ENCODE results near the gene FCHSD1.

The FCHSD1 gene

GRCh38 chr5:141672841-141673813 is 21.9 kb upstream of the FCHSD1 start:
- no peak for DNase-seq

DNA sequence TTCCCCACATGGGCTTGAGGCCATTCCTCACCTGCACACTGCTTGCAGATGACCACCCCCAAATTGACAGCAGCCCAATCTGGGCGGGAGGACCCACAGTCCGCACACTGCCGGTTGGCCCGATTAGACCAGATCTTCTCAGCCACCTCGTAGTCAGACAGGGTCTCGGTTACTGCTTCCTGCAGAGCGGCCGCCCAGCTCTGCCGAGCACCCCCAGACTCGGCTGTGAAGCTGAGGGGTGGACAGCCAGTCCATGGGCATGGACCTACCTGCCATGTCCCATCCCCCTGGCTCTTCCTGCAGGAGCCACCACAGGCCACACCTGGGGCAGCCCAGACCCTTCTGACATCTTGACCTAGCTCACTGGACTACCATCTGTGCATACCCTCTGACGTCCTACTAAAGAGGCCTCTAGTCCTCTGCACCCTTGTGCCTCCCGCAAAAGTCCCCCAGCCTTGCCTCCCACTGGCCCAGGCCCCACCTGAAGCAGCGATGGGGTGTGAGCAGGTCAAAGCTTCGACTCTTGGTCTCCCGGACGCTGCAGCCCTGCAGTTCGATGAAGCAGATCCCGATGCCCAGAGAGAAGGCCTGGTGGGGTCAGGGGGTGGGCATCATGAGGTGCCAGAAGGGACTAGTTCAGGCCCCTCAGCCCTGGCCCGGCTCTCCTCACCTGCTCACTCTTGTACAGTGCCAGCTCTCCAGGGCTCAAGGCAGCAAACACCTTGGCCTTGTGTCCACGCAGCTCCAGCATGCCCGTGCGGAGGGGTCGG is 21.0 kb upstream of the FCHSD1 start:
- no peak for DNase-seq

- DNase-seq: no peak
Measured at GRCh38 chr5:141669520-141669919, 18.3 kb upstream of the FCHSD1 start.

DNA sequence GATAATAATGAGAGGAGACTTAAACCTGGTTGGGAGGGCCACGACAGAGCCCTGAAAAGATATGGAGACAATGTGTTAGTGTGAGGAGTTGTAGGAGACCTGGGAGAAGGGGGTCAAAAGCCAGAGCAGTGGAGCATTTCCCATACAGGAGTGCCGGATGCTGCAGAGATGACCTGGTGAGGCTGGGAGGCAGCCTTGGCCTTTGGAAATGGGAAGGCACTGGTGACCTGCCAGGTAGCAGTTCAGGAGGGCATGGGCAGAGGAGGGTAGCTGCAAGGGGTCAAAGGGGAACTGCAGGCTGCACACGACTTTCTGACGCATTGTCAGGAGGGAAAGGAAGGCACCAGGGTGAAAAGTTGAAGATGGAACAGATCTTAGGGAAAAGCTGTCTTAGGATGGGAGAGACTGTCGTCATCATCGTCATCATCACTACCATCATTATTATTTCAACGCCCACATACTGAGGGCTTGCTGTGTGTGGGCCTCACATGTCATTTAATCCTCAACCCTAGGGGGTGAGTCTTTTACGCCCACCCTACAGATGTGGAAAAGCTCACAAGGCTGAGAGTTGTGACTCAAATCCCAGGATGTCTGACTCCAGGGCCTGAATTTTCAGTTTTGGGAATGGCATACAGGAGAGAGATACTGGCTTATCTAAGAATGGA is 17.5 kb upstream of the FCHSD1 start:
- DNase-seq: no peak

GRCh38 chr5:141665995-141666940 is 15.1 kb upstream of the FCHSD1 start:
- DNase-seq: no peak

DNA sequence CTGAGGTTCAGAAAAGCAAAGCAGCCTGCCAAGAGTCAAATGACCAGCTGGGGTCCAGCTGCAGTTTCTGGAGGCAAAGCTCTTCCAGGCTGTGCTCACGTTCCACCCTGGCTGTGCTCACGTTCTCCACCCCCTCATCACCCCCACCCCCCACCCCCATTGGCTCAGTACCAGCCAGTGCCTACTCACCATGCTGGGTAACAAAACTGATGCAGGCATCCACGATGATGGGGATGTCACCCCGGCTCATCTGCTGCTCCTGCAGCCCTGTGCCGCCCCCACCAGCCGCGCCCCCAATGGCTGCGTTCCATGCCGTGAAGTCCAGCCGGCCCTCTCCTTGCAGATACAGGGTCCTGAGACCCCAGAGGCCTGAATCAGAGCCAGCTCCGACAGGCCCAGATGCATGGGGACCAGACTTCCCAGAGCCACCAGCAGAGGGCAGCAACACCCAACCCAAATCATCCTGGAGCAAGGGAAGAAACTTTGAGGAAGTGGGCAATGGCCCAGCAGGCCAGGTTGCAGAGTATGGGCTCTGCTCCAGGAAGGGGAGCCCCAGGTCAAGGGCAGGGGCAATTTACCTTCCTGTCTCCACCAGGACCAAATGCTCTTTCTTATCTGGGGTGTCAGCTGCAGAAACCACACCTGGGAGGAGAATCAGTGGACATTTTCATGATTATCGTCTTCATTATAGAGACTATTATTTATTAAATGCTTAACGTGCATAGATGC is 13.7 kb upstream of the FCHSD1 start:
- peak; percentile 62 for DNase-seq

- no peak for DNase-seq
Measured at GRCh38 chr5:141663506-141663905, 12.3 kb upstream of the FCHSD1 start.

DNA sequence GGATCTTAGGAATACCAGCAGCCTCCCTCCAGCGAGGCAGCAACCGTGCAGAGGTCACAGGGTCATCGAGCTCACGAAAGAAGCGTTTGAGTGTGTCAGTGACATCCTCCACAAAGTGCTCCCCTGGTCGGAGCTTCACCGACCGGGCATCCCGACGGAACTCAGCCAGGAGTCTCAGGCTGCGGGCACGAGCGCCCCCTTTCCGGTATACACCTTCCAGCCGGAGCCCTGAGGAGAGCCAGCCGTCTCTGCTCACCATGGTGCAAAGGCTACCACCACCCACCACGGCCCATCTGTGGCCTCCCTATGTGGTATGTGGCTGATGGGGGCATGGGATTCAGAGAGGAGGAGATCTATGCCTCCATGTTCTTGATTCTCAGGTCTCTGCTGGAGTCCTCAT is 10.8 kb upstream of the FCHSD1 start:
- no peak for DNase-seq

- no peak for DNase-seq
Measured at GRCh38 chr5:141657937-141658545, 6.8 kb upstream of the FCHSD1 start.

DNA sequence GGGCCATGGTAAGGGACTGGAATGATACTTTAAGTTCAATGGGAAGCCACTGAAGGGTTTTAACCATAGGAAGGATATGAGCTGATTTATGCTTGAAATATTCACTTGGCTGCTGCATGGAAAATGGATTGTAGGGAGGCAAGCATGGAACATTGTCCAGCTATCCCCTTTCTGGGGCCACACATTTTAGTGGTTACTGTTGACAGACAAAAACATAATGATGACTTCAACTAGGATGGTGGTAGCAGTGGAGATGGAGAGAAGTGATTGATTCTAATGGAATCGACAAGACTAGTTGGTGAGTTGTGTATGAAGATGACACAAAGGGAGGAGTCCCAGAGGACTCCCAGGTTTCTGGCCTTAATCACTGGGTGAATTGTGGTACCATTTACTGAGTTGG is 6.2 kb upstream of the FCHSD1 start:
- DNase-seq: no peak

- DNase-seq: no peak
Measured at GRCh38 chr5:141656396-141656795, 5.2 kb upstream of the FCHSD1 start.

DNA sequence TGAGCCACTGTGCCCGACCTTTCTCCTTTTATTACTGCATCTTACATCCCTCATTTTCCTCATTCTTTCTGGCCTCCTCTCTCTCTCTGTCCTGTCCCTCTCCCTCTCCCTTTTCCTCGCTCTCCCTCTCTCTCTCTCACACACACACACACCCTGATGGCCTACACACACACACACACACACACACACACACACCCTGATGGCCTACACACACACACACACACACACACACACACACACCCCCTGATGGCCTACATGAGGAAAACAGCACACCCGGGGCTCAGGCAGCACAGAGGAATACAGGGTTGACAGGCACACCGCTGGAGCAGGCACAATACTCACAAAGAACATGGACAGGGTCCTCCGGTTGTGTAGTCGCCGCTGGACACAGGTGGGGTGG is 3.8 kb upstream of the FCHSD1 start:
- no peak for DNase-seq

GRCh38 chr5:141654298-141654697 is 3.1 kb upstream of the FCHSD1 start:
- no peak for DNase-seq

- DNase-seq: no peak
Measured at GRCh38 chr5:141651728-141652105, 499 bp upstream of the FCHSD1 start.

DNA sequence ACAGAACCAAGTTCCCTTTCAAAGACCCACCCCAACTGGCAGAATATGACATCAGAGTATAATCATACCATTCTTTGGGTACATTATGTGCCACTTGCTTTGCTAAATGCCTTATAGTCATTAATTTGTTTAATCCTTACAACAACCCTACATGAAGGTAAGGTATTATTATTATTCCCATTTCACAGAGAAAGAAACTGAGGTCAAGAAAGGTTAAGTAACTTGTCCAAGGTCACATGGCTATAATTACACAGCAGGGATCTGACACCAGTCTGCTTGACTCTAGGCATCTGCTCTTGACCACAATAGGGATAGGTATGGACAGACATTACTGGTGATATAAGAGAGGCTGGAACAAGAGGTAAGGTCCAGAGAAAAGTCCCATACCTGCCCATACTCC is 1.2 kb downstream of the FCHSD1 start:
- no peak for DNase-seq

DNA sequence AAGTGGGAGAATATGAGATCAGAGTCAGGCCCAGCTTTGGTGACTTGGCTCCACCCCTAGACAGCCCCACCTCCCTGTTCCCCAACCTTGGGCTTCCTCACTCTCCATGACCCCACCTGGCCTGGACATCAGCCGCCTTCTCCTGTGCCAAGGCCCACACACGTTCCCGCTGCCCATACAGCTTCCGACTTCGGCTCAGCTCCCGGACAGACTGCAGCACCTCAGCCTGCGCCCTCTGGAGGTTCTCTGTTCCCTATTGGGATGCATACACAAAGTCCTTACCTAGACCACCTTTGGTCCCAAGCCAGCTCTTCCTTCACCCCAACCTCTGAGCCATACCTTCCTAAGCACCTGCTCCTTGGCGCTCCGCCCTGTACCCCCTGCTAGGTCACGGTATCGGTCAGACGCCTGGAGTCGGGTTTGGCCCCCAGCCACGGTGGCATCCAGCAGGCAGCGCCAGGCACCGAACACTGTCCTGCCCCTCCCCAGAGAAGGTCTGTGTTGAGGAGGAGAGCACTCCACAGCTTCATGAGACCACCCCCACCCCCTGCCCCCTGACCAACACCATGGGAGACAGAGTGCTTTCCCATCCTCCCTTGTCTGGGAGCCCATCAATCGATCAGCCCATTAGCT is 2.0 kb downstream of the FCHSD1 start:
- no peak for DNase-seq

DNA sequence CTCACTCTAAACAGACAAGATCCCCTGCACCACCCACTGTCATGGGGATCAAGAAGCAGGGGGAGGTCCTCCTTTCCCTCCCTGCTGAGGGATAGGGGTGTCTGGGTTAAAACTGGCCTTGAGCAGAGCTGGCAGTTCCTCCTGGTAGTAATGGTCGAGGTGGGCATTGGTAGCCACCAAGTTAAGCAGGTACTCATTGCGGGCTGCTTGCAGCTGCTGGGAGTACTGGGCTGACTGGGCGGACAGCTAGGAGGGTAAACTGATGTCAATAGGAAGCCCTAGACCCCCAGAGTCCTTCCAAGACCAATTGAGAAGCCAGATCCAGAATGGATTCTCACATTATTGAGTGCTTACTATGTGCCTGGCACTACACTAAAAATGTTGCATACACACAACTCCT is 3.4 kb downstream of the FCHSD1 start:
- no peak for DNase-seq

DNA sequence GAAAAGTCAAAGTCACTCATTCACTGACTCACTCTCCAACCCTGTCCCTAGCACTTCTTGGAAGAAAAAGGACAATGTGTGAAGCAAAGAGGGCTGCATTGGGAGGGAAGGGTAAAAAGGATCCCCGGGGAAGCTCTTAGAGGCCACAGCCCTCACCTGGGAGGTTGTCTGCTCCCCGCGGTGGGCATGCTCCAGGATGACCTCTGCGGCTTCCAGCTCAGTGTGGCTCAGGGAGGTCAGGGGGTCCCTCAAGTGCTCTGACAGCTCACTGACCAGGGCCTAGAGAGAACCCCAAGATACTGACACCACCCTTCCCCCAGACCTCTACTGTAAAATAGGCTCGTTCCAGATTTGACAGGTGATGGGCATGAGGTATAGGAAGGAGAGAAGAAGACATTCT is 4.0 kb downstream of the FCHSD1 start:
- DNase-seq: no peak

DNA sequence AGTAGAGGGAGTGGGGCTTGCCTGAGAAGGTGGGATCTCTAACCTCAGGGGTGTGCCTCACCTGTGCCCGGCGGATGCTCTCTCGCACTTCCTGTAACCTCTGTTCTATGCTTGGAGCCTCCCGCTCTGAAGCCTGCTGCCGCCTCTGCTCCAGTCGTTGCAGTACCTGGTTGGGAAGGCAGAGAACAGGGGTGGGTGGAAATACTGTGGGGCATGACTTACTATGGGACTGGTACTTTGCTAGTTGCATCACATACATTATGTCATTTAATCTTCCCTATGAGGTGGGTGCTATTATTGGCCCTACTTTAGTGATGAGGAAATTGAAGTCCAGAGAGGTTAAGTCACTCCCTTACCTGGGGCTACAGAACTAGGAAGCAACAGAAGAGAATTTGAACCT is 5.2 kb downstream of the FCHSD1 start:
- DNase-seq: no peak

- DNase-seq: no peak
Measured at GRCh38 chr5:141641634-141642267, 9.5 kb downstream of the FCHSD1 start.

Data from effector CD8-positive, alpha-beta T cell (primary cell).